PFSK-1 (cell line): Measurements from ENCODE around the gene GNAS.

Experiments used
- FOXP2 ChIP-seq: optimal IDR thresholded peaks from 2 replicates; pipeline ENCODE3; 2011; ENCODE audit warnings: borderline replicate concordance, control low read depth, inconsistent platforms; ENCODE audit not compliant: insufficient read depth; ENCODE audit errors: extremely low read length, extremely low read depth
- POLR2AphosphoS5 ChIP-seq: IDR thresholded peaks from 2 replicates; pipeline ENCODE4 v1.6.1; 2012; ENCODE audit warnings: low read depth, mild to moderate bottlenecking, control low read depth, low read length, moderate library complexity
- SIN3A ChIP-seq: IDR thresholded peaks from 2 replicates; pipeline ENCODE4 v1.6.1; 2012; ENCODE audit warnings: mild to moderate bottlenecking, low read length, moderate library complexity, borderline replicate concordance; ENCODE audit not compliant: insufficient read depth

DNA sequence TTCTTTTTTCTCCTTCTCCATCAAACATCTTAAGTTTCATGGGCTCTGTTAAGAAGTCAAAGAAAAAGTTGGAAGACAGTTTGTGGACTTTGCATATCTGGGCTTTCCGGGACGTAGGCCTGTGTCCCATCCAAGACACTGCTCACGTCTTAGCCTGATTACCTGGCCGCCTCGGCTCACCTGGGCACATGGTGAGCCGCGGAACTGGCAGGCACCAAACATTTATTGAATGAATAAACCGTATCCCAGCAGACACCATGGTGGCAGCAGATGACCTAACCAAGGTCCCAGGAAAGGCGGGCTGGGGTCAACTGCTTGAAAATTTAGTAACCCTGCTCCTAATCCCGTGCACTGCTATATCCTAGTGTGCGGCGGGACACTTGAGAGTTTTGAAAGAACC lies 35.6 kb downstream of the GNAS start:
- TF ChIP-seq POLR2AphosphoS5 = no peak
- no peak for TF ChIP-seq SIN3A
- TF ChIP-seq FOXP2 = no peak
